Glutamatergic neuron (in vitro differentiated cells): ENCODE results near the gene SMTNL1. TPM values are rescaled to one million over a fixed set of nuclear protein-coding genes. Genes with fewer than 3 reads are reported as not detected.

Experiments
- DNase-seq: peaks from one replicate; pipeline ENCODE4 v3.0.0; 2022
- H3K27ac Mint-ChIP-seq: one replicate; pipeline ENCODE4 v1.8.0; 2020; ENCODE audit warnings: mild to moderate bottlenecking, mixed read lengths, inconsistent platforms; ENCODE audit not compliant: unreplicated experiment
- H3K27me3 Mint-ChIP-seq: one replicate; pipeline ENCODE4 v1.8.0; 2020; ENCODE audit warnings: mild to moderate bottlenecking, moderate library complexity, mixed read lengths, inconsistent platforms; ENCODE audit not compliant: unreplicated experiment
- H3K36me3 Mint-ChIP-seq: one replicate; pipeline ENCODE4 v1.8.0; 2020; ENCODE audit warnings: mild to moderate bottlenecking, mixed read lengths, inconsistent platforms; ENCODE audit not compliant: unreplicated experiment
- H3K4me1 Mint-ChIP-seq: one replicate; pipeline ENCODE4 v1.8.0; 2020; ENCODE audit warnings: mild to moderate bottlenecking, low read depth, mixed read lengths, inconsistent platforms; ENCODE audit not compliant: unreplicated experiment
- H3K4me3 Mint-ChIP-seq: one replicate; pipeline ENCODE4 v1.8.0; 2020; ENCODE audit warnings: mild to moderate bottlenecking, mixed read lengths, inconsistent platforms; ENCODE audit not compliant: unreplicated experiment
- H3K9me3 Mint-ChIP-seq: one replicate; pipeline ENCODE4 v1.8.0; 2020; ENCODE audit warnings: mild to moderate bottlenecking, moderate library complexity, mixed read lengths, inconsistent platforms; ENCODE audit not compliant: unreplicated experiment
- CTCF ChIP-seq: fragments of 200-600 bp; sonication (generic); IDR thresholded peaks from one replicate; pipeline ENCODE4 v1.5.0; 2021; ENCODE audit not compliant: partially characterized antibody, unreplicated experiment
- total RNA-seq: library from RNA; stranded (reverse); fragmentation: NEBNext Ultra II Directional; extraction: Animal tissue kit (Norgen Biotek cat#: 25700); gene quantifications from one replicate; pipeline ENCODE4 v1.2.1, GENCODE V29; 2021; ENCODE audit not compliant: unreplicated experiment

SMTNL1 gene
- total RNA-seq, 1 donor from 2014 or later = not detected

GRCh38 chr11:57514538-57515331, 22.7 kb upstream of the SMTNL1 start:
- Mint-ChIP-seq H3K4me3 (peak overlapping the region; percentile 95), H3K9me3 (peaks cover 2% of the 10 kb centered on the region), H3K36me3 (no peaks in the 10 kb centered on the region), H3K4me1 (no peaks in the 10 kb centered on the region), H3K27me3 (peaks cover 16% of the 10 kb centered on the region), H3K27ac (no peak overlapping the region)
- DNase-seq = peak; percentile 43
- TF ChIP-seq CTCF = no peak

- TF ChIP-seq CTCF = no peak
- H3K27ac Mint-ChIP-seq = peak within 1 kb of the TSS; percentile 28
- peak within 1 kb of the TSS; percentile 95 for H3K4me3 Mint-ChIP-seq
- no peaks in the 10 kb centered on the region for H3K36me3 Mint-ChIP-seq
- peak; percentile 58 for DNase-seq
- peaks cover 15% of the 10 kb centered on the region for H3K27me3 Mint-ChIP-seq
- H3K9me3 Mint-ChIP-seq = peaks cover 2% of the 10 kb centered on the region
- no peaks in the 10 kb centered on the region for H3K4me1 Mint-ChIP-seq
Observed at GRCh38 chr11:57515332-57516060, 21.9 kb upstream of the SMTNL1 start, which contains the start of gene SLC43A1. Gene SLC43A1, minus strand, starts transcription at chr11:57515702. Its CDS starts 1,591 bp downstream, at chr11:57514111.

- Mint-ChIP-seq H3K27me3 (peaks cover 15% of the 10 kb centered on the region), H3K27ac (peak overlapping the region; percentile 28)
Observed at GRCh38 chr11:57516061-57516443, 21.3 kb upstream of the SMTNL1 start.

GRCh38 chr11:57521116-57521515, 16.3 kb upstream of the SMTNL1 start:
- Mint-ChIP-seq H3K27ac (no peak overlapping the region), H3K9me3 (peaks cover 1% of the 10 kb centered on the region), H3K4me1 (no peaks in the 10 kb centered on the region), H3K36me3 (no peaks in the 10 kb centered on the region), H3K27me3 (peaks cover 3% of the 10 kb centered on the region), H3K4me3 (no peak overlapping the region)
- TF ChIP-seq CTCF = no peak
- DNase-seq = no peak

More at GRCh38 chr11:57516061-57516443, 21.3 kb upstream of the SMTNL1 start:
- DNase-seq = no peak
- Mint-ChIP-seq H3K4me1 (no peaks in the 10 kb centered on the region), H3K4me3 (peak overlapping the region; percentile 95), H3K9me3 (peaks cover 2% of the 10 kb centered on the region), H3K36me3 (no peaks in the 10 kb centered on the region)
- TF ChIP-seq CTCF = no peak
